Nephron (organoid): Measurements from ENCODE around the gene RPTOR.

ENCODE experiments used
- H3K27ac Mint-ChIP-seq, 3 experiments: 2 replicates each; pipeline ENCODE4 v1.8.0; 2020; ENCODE audit warnings: mixed read lengths in 3 of 3, mild to moderate bottlenecking in 2 of 3, moderate library complexity in 1 of 3
- H3K27me3 Mint-ChIP-seq: 2 replicates; pipeline ENCODE4 v1.8.0; 2021; ENCODE audit warnings: low read depth, mild to moderate bottlenecking, moderate library complexity, mixed read lengths
- H3K36me3 Mint-ChIP-seq: 2 replicates; pipeline ENCODE4 v1.8.0; 2020; ENCODE audit warnings: low read depth, mixed read lengths
- H3K4me1 Mint-ChIP-seq: 2 replicates; pipeline ENCODE4 v1.8.0; 2020; ENCODE audit warnings: mixed read lengths
- H3K4me3 Mint-ChIP-seq, 3 experiments: 2 replicates each; pipeline ENCODE4 v1.8.0; 2020; ENCODE audit warnings: mild to moderate bottlenecking in 3 of 3, mixed read lengths in 3 of 3, moderate library complexity in 2 of 3
- H3K9me3 Mint-ChIP-seq: 2 replicates; pipeline ENCODE4 v1.8.0; 2020; ENCODE audit warnings: mixed read lengths
- TF ChIP-seq, protein P1 (sequence below), 3 experiments: fragments of 200-600 bp; sonication (generic); IDR thresholded peaks; one replicate each; pipeline ENCODE4 v1.5.0; 2021; ENCODE audit warnings: antibody characterized with exemption in 3 of 3; ENCODE audit not compliant: unreplicated experiment in 3 of 3

Gene RPTOR

DNA sequence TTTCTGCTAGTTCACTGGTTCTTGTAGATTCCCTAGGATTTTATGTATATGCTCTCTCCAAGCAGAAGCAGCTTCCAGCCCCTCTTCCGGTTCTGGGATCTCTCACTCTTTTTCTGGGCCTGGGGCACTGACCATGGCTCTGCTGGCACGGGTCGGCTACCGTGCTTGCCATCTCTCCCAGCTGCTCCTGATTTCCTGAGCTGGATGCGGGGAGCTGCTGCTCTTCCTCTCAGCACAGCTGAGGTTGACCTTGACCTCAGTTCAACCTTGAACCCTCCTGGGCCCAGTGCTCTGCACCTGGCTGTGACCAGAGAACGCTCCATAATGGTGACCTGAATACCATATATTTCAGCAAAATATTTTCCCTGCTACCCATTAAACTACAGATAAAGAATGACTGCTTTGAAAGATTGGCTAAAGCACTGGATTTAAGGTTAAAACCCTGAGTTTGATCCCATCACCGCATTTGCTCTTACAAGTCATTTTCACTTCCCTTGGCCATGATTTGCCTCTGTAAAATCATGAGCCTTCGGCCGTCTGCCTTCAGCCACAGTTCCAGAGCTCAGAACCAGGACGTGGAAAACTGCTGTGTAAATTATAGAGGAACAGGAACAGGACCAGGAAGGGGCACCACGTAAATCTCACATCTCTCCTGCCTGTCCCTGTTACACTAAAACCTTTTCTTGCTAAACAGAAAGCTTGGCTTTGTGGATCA lies 316.2 kb downstream of the RPTOR start:
- no peaks in the 10 kb centered on the region for H3K9me3 Mint-ChIP-seq
- H3K4me3 Mint-ChIP-seq, result no peak overlapping the region
- H3K36me3 Mint-ChIP-seq, result peaks cover 45% of the 10 kb centered on the region
- TF ChIP-seq, protein P1, sequence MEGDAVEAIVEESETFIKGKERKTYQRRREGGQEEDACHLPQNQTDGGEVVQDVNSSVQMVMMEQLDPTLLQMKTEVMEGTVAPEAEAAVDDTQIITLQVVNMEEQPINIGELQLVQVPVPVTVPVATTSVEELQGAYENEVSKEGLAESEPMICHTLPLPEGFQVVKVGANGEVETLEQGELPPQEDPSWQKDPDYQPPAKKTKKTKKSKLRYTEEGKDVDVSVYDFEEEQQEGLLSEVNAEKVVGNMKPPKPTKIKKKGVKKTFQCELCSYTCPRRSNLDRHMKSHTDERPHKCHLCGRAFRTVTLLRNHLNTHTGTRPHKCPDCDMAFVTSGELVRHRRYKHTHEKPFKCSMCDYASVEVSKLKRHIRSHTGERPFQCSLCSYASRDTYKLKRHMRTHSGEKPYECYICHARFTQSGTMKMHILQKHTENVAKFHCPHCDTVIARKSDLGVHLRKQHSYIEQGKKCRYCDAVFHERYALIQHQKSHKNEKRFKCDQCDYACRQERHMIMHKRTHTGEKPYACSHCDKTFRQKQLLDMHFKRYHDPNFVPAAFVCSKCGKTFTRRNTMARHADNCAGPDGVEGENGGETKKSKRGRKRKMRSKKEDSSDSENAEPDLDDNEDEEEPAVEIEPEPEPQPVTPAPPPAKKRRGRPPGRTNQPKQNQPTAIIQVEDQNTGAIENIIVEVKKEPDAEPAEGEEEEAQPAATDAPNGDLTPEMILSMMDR (IDR thresholded peaks at IDR 0.05; ENCODE audit: unreplicated experiment in 3 of 3), result no peak
- peaks cover 26% of the 10 kb centered on the region for H3K4me1 Mint-ChIP-seq
- H3K27ac Mint-ChIP-seq, result no peak overlapping the region
- peaks cover 5% of the 10 kb centered on the region for H3K27me3 Mint-ChIP-seq

DNA sequence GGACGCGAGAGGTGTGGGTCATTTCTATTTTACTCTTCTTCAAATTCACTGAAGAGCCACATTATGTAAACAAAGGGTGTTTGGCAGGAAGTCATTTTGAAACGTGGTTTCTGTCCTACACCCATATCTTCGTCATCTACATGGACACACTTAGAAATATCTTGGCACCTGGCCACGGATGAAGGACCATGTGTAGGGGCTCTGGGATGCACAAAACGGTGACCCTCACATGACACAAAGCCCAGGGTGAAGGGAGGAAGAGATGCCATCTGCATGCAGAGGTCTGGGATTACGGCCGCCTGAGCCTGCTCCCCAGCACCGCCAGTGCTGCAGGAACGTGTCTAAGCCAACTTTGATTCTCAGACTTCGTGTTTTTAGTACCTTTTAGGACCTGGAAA lies 316.8 kb downstream of the RPTOR start:
- H3K4me3 Mint-ChIP-seq, result no peak overlapping the region
- H3K4me1 Mint-ChIP-seq, result peaks cover 25% of the 10 kb centered on the region
- no peaks in the 10 kb centered on the region for H3K9me3 Mint-ChIP-seq
- H3K36me3 Mint-ChIP-seq, result peaks cover 43% of the 10 kb centered on the region
- peaks cover under 1% of the 10 kb centered on the region for H3K27me3 Mint-ChIP-seq
- peak overlapping the region in 1 of 3 experiments; percentile 37 for H3K27ac Mint-ChIP-seq
- TF ChIP-seq, protein P1 (IDR thresholded peaks at IDR 0.05; ENCODE audit: unreplicated experiment in 3 of 3), result no peak

DNA sequence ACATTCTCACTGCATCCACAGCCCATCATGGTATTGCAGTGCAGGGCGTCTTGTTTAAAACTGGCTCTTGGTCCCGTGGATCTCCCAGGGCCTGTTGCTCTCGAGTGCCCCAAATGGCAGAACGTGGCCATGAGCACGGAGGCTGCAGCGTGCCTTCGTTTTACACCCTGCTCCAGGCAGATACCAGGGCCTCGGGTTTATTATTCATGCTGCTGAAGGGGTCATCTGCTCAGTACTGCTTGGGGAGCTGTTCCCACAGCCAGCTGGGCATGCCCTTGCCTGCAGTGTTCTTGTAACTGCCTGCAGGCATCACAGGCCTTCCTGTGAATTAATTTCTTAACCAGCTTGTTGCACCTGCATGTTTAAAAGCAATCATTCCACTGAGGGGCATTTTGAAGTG lies 317.3 kb downstream of the RPTOR start:
- H3K27me3 Mint-ChIP-seq, result no peaks in the 10 kb centered on the region
- H3K9me3 Mint-ChIP-seq, result no peaks in the 10 kb centered on the region

GRCh38 chr17:80862481-80862961 lies 317.9 kb downstream of the RPTOR start:
- Mint-ChIP-seq H3K27me3 (no peaks in the 10 kb centered on the region), H3K4me3 (no peak overlapping the region), H3K27ac (no peak overlapping the region), H3K9me3 (no peaks in the 10 kb centered on the region), H3K4me1 (peaks cover 25% of the 10 kb centered on the region), H3K36me3 (peaks cover 39% of the 10 kb centered on the region)
- TF ChIP-seq, protein P1 (IDR thresholded peaks at IDR 0.05; ENCODE audit: unreplicated experiment in 3 of 3), result no peak

More for the DNA sequence above, 317.3 kb downstream of the RPTOR start:
- Mint-ChIP-seq H3K4me1 (peaks cover 25% of the 10 kb centered on the region), H3K36me3 (peaks cover 39% of the 10 kb centered on the region), H3K27ac (peak overlapping the region in 1 of 3 experiments; percentile 37), H3K4me3 (no peak overlapping the region)
- TF ChIP-seq, protein P1 (IDR thresholded peaks at IDR 0.05; ENCODE audit: unreplicated experiment in 3 of 3), result peak; percentile 44 to 51 (median 50)

DNA sequence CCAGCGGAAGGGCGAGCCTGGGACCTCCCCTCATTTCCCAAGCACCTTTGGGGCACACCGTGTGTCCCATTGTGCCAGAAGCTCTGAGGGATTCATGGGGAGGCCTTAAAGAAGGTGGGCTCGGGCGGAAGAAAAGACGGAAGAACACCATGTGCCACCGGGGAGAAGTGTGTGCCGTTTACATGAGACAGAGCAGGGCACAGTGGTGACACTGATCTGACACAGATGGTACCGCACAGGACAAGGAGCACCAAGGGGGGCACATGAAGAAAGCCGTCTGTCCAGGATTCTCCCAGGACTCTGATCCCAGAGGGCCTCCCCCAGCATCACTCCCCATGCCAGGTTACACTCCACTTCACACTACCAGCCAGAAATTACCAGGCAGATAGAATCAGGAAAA lies 318.3 kb downstream of the RPTOR start:
- Mint-ChIP-seq H3K27me3 (no peaks in the 10 kb centered on the region), H3K4me3 (no peak overlapping the region), H3K27ac (no peak overlapping the region), H3K9me3 (no peaks in the 10 kb centered on the region), H3K4me1 (peaks cover 25% of the 10 kb centered on the region), H3K36me3 (peaks cover 39% of the 10 kb centered on the region)
- TF ChIP-seq, protein P1 (IDR thresholded peaks at IDR 0.05; ENCODE audit: unreplicated experiment in 3 of 3), result no peak

DNA sequence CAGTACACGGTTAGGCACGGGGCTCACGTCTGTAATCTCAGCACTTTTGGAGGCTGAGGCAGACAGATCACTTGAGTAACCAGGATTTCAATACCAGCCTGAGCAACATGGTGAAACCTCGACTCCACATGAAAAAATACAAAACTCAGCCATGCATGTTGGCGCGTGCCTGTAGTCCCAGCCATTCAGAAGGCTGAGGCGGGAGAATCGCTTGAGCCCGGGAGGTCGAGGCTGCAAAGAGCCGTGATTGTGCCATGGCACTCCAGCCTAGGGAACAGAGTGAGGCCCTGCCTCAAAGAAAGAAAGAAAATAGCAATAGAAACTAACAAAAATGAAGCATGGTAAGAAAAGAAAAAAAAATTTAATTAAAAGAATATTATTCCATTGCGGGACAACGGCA lies 319.0 kb downstream of the RPTOR start:
- peaks cover 34% of the 10 kb centered on the region for H3K36me3 Mint-ChIP-seq
- H3K27ac Mint-ChIP-seq, result no peak overlapping the region
- no peak overlapping the region for H3K4me3 Mint-ChIP-seq
- H3K9me3 Mint-ChIP-seq, result no peaks in the 10 kb centered on the region
- H3K4me1 Mint-ChIP-seq, result peaks cover 18% of the 10 kb centered on the region
- no peaks in the 10 kb centered on the region for H3K27me3 Mint-ChIP-seq
- TF ChIP-seq, protein P1 (IDR thresholded peaks at IDR 0.05; ENCODE audit: unreplicated experiment in 3 of 3), result no peak
